Activated CD4-positive, alpha-beta T cell treated with anti-CD3 and anti-CD28 coated beads, Interleukin-2, amount 10 ng/mL, durations not matched to agents 7 days and 5 days (primary cell): ENCODE data around the gene CCDC78. TPM values are rescaled to one million over a fixed set of nuclear protein-coding genes. Genes with fewer than 3 reads are reported as not detected.

Experiments used
- CTCF ChIA-PET: fragments of 350-600 bp; sonication (Branson Sonifier 250); formaldehyde crosslinking; loops from one replicate; lab custom pipeline; 2021; ENCODE audit warnings: antibody characterized with exemption; lab: Charles Lee
- POLR2A ChIA-PET: fragments of 350-600 bp; sonication (Branson Sonifier 250); formaldehyde crosslinking; loops from one replicate; lab custom pipeline; 2021; ENCODE audit warnings: antibody characterized with exemption; lab: Charles Lee
- DNase-seq: peaks from one replicate; pipeline ENCODE4 v3.0.0-alpha.2; 2020
- H3K27ac Mint-ChIP-seq: one replicate; pipeline ENCODE4 v1.8.0; 2021; ENCODE audit warnings: mild to moderate bottlenecking, moderate library complexity, mixed read lengths
- H3K27me3 Mint-ChIP-seq: one replicate; pipeline ENCODE4 v1.8.0; 2021; ENCODE audit warnings: mixed read lengths
- H3K36me3 Mint-ChIP-seq: one replicate; pipeline ENCODE4 v1.8.0; 2021; ENCODE audit warnings: low read depth, mixed read lengths
- H3K4me1 Mint-ChIP-seq: one replicate; pipeline ENCODE4 v1.8.0; 2021; ENCODE audit warnings: mixed read lengths
- H3K4me3 Mint-ChIP-seq: one replicate; pipeline ENCODE4 v1.8.0; 2021; ENCODE audit warnings: mild to moderate bottlenecking, moderate library complexity, mixed read lengths
- H3K9me3 Mint-ChIP-seq: one replicate; pipeline ENCODE4 v1.8.0; 2021; ENCODE audit warnings: mixed read lengths
- microRNA-seq: library from miRNA; unstranded; fragments of <30 nt; microRNA quantifications from one replicate; pipeline ENCODE4 v1.2.0, GENCODE V29; 2021; ENCODE audit warnings: borderline microRNAs expressed, borderline replicate concordance
- total RNA-seq, 2 experiments: library from RNA; stranded (reverse); gene quantifications; one replicate each; pipeline ENCODE4 v1.2.3, GENCODE V29; 2021

Gene CCDC78
- total RNA-seq, 2 experiments from 2014 or later: 1.6 to 2.3 TPM

DNA sequence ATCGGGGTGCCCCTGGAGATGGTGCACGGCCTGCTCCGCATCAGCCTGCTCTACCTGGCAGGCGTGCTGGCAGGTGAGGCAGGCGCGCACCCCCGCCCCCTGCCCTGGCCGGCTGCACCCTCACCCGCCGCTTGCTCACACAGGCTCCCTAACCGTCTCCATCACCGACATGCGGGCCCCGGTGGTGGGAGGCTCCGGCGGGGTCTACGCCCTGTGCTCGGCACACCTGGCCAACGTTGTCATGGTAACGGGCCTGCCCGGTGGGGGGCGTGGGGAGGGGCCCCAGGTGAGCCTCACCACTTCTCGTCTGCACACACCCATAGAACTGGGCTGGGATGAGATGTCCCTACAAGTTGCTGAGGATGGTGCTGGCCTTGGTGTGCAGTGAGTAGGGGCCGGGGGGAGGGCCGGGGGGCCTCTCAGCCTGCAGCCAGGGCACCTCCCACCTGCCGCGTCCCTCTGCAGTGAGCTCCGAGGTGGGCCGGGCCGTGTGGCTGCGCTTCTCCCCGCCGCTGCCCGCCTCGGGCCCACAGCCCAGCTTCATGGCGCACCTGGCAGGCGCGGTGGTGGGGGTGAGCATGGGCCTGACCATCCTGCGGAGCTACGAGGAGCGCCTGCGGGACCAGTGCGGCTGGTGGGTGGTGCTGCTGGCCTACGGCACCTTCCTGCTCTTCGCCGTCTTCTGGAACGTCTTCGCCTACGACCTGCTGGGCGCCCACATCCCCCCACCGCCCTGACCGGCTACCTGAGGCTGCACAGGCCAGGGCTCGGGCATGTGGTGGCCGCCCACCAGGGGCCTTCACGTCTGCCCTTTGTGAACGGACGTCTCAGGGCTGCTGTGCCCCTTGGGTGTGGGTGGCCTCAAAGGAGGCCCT lies 48.7 kb downstream of the CCDC78 start:
- CTCF ChIA-PET: interaction anchor here (1.0 to 2.0 kb wide), 2 partner anchors 10 kb away, joined by 5 read pairs; partner anchors contain the start of gene RHOT2
- peaks cover 15% of the 10 kb centered on the region for H3K36me3 Mint-ChIP-seq
- POLR2A ChIA-PET: no interaction called here
- H3K9me3 Mint-ChIP-seq: no peaks in the 10 kb centered on the region
- no peak overlapping the region for H3K4me3 Mint-ChIP-seq
- no peak for DNase-seq
- peaks cover 3% of the 10 kb centered on the region for H3K27me3 Mint-ChIP-seq
- no peak overlapping the region for H3K27ac Mint-ChIP-seq
- peaks cover 27% of the 10 kb centered on the region for H3K4me1 Mint-ChIP-seq

DNA sequence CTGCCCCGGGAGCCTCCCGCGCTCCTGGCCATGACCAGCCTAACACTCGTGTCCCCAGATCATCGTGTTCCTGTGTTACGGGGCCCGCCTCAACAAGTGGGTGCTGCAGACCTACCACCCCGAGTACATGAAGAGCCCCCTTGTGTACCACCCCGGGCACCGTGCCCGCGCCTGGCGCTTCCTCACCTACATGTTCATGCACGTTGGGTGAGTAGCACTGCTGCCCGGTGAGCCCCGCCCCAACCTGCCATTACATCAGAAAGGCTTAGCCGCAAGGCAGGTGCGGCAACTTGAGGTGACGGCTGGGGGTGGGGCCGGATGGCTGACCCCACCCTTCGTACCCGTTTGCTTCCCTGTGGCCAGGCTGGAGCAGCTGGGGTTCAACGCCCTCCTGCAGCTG lies 49.3 kb downstream of the CCDC78 start:
- POLR2A ChIA-PET: no interaction called here
- Mint-ChIP-seq H3K27ac (no peak overlapping the region), H3K4me3 (no peak overlapping the region), H3K36me3 (peaks cover 10% of the 10 kb centered on the region), H3K4me1 (peaks cover 21% of the 10 kb centered on the region), H3K9me3 (no peaks in the 10 kb centered on the region), H3K27me3 (peaks cover 3% of the 10 kb centered on the region)
- CTCF ChIA-PET: interaction anchor here (1.0 kb wide), 1 partner anchor 9 kb away, joined by 5 read pairs; the partner anchor contains the start of gene RHOT2
- no peak for DNase-seq

DNA sequence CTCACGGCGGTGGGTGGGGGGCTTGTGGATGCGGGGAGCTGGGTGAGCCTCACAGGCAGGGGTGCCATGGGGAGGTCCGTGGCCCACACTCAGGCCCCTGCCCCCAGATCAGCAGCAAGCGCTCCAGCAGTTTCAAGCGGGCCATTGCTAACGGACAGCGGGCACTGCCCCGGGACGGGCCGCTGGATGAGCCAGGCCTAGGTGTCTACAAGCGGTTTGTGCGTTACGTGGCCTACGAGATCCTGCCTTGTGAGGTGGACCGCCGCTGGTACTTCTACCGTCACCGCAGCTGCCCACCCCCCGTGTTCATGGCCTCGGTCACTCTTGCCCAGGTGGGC lies 49.7 kb downstream of the CCDC78 start:
- ChIA-PET CTCF (interaction anchor here (1.0 to 1.2 kb wide), 2 partner anchors 9 to 23 kb away, joined by 5 to 6 read pairs; partner anchors contain the start of gene RHOT2), POLR2A (no interaction called here)
- H3K9me3 Mint-ChIP-seq: no peaks in the 10 kb centered on the region
- peaks cover 3% of the 10 kb centered on the region for H3K27me3 Mint-ChIP-seq
- no peak for DNase-seq
- peaks cover 18% of the 10 kb centered on the region for H3K4me1 Mint-ChIP-seq
- peaks cover 8% of the 10 kb centered on the region for H3K36me3 Mint-ChIP-seq
- no peak overlapping the region for H3K27ac Mint-ChIP-seq
- H3K4me3 Mint-ChIP-seq: no peak overlapping the region

DNA sequence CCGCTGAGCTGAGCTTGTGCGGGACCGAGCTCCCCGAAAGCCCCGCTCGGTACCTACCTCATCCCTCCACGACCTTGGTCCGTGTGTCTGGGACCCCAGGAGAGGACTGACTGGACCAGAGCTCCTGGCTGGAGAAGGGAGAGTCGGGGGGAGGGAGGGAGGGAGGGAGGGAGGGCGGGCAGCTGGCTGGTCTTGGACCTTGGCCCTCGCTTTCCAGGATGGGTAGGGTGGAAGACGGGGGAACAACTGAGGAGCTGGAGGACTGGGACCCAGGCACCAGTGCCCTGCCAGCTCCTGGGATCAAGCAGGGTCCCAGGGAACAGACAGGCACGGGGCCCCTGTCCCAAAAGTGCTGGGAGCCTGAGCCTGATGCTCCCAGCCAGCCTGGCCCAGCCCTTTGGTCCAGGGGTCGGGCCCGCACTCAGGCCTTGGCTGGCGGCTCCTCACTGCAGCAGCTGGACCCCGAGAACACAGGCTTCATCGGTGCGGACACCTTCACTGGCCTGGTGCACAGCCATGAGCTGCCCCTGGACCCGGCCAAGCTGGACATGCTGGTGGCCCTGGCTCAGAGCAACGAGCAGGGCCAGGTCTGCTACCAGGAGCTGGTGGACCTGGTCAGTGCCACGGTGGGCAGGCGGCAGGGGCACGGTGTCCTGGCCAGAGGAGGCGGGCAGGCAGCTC lies 50.2 kb downstream of the CCDC78 start:
- H3K36me3 Mint-ChIP-seq: peaks cover 7% of the 10 kb centered on the region
- POLR2A ChIA-PET: no interaction called here
- no peak overlapping the region for H3K27ac Mint-ChIP-seq
- no peak for DNase-seq
- CTCF ChIA-PET: interaction anchor here (0.9 to 1.2 kb wide), 2 partner anchors 22 to 40 kb away, joined by 6 read pairs; partner anchors contain the start of gene METTL26
- H3K27me3 Mint-ChIP-seq: peaks cover 3% of the 10 kb centered on the region
- no peak overlapping the region for H3K4me3 Mint-ChIP-seq
- H3K9me3 Mint-ChIP-seq: no peaks in the 10 kb centered on the region
- H3K4me1 Mint-ChIP-seq: peaks cover 13% of the 10 kb centered on the region

DNA sequence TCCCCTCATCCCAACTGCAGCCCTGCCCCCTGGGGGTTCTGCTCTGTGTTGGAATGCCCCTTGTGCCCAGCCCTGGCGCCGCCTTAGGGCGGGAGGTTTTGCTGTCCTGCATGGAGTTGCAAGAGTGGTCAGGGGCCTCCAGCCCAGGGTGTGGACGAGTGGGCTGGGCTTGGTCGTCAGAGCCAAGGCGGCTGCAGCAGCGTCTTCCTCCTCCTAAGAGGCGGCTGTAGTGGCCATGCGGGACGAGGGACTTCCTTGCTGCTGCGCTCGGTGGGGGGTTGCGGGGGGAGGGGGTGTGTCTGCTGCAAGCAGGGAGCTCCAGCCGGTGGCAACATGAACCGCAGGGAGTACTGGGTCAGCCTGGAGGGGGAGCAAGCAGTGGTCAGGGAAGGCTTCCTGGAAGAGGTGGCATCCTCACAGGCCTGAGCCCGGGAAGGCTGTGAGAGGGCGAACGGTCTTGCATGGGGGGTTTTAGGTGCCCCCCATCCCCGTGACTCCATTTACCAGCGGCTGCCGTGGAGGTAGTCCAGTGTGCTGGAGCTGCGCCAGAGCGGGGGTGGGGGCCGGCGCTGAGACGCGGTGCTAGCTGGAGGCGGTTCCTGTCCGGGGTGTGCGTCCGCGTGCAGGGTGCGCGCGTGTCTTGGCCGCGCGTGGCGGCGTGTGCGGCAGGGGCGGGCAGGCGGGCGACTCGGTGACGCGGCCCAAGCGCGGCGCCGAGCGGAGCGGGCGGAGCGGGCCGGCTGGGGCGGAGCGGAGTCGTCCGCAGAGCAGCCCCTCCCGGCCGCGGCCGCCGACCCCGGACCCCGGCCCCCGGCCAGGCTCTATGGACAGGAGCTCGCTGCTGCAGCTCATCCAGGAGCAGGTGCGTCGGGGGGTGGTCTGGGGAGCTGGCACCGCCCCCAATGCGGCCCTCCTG lies 51.0 kb downstream of the CCDC78 start, which contains the start of gene RHBDL1:
TSS of gene RHBDL1 (plus strand) at position 704 of the 916 bp plus-strand sequence. CDS start at position 824, 120 bp downstream.
- no peak for DNase-seq
- H3K4me3 Mint-ChIP-seq: no peak within 1 kb of the TSS

DNA sequence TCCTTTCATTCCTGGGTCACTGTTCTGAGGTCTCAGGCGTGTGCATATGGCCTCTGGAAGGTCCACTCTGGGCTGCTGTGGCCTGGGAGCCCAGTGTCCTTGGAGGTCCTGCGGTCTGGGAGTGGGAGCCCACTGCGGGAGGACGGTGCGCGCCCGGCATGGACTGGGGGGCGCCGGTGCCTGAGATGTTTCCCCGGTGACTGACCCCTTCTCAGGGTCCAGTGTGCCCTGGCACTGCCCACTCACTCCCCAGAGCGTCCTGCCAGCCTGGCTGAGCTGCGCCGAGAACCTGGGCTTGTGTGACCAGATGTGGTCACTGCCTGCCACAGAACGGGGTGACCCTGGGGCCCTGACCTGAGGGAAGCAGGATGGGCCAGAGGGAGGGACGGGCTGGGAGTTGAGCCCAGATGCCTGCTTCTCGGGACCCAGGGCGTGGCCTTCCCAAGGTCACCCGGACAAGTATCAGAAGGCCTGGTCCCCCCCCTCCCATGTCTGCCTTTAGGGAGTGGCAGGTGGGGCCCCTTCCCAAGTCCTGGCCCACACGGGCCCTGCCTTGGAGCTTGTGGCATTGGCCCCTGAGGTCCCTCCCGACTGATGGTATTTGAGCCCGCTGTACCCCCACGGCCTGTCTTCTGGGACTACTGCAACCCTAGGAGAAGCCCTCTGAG lies 51.9 kb downstream of the CCDC78 start:
- ChIA-PET CTCF (interaction anchor here (1.4 kb wide), 1 partner anchor 16 kb away, joined by 4 read pairs; the partner anchor contains the start of gene WDR24), POLR2A (no interaction called here)
- H3K4me3 Mint-ChIP-seq: no peak overlapping the region
- H3K27me3 Mint-ChIP-seq: peaks cover 3% of the 10 kb centered on the region
- no peaks in the 10 kb centered on the region for H3K9me3 Mint-ChIP-seq
- H3K27ac Mint-ChIP-seq: no peak overlapping the region
- H3K36me3 Mint-ChIP-seq: peaks cover 6% of the 10 kb centered on the region
- H3K4me1 Mint-ChIP-seq: peaks cover 10% of the 10 kb centered on the region
- no peak for DNase-seq

More for the DNA sequence above, 51.0 kb downstream of the CCDC78 start, which contains the start of gene RHBDL1:
- H3K36me3 Mint-ChIP-seq: peaks cover 5% of the 10 kb centered on the region
- ChIA-PET POLR2A (no interaction called here), CTCF (interaction anchor here (0.9 to 1.4 kb wide), 3 partner anchors 15 to 39 kb away, joined by 4 to 6 read pairs (median 6); partner anchors contain the start of genes METTL26 and WDR24)
- no peaks in the 10 kb centered on the region for H3K9me3 Mint-ChIP-seq
- H3K27ac Mint-ChIP-seq: no peak within 1 kb of the TSS
- peaks cover 3% of the 10 kb centered on the region for H3K27me3 Mint-ChIP-seq
- peaks cover 10% of the 10 kb centered on the region for H3K4me1 Mint-ChIP-seq

DNA sequence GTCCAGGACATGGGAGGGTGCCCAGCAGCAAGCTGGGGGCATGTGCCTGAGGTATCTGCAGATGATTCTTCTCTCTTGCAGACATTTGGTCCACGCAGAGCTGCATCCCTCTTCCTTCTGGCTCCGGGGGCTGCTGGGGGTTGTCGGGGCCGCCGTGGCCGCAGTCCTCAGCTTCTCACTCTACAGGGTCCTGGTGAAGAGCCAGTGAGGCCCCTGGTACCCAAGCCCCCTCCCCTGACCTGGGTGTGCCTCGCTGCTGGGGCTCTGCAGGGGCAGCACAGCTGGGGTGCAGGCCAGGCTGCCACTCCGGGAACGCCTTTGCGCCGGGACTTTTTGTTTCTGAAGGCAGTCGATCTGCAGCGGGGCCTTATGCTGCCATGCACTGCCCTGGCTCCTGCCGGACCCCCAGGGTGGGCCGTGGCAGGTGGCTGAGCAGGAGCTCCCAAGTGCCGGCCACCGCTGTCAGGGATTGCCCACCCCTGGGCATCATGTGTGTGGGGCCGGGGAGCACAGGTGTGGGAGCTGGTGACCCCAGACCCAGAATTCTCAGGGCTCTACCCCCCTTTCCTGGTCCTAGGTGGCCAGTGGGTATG lies 52.7 kb downstream of the CCDC78 start:
- no peak overlapping the region for H3K27ac Mint-ChIP-seq
- no peaks in the 10 kb centered on the region for H3K9me3 Mint-ChIP-seq
- peaks cover 6% of the 10 kb centered on the region for H3K36me3 Mint-ChIP-seq
- POLR2A ChIA-PET: no interaction called here
- peaks cover 3% of the 10 kb centered on the region for H3K27me3 Mint-ChIP-seq
- H3K4me1 Mint-ChIP-seq: peaks cover 6% of the 10 kb centered on the region
- DNase-seq: no peak
- CTCF ChIA-PET: interaction anchor here (1.4 kb wide), 1 partner anchor 11 kb away, joined by 4 read pairs; the partner anchor contains the start of gene JMJD8
- no peak overlapping the region for H3K4me3 Mint-ChIP-seq

DNA sequence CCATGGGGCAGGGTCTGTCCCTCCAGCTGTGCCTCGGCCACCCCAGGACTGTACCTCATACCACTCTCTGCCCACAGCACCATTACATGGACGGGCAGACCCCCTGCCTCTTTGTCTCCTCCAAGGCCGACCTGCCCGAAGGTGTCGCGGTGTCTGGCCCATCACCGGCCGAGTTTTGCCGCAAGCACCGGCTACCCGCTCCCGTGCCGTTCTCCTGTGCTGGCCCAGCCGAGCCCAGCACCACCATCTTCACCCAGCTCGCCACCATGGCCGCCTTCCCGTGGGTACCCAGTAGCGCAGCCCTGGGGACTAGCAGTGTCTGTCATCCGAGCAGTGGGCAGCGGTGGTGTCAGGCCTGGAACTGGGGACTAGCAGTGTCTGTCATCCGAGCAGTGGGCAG lies 53.4 kb downstream of the CCDC78 start:
- Mint-ChIP-seq H3K9me3 (no peaks in the 10 kb centered on the region), H3K4me3 (no peak overlapping the region), H3K27ac (no peak overlapping the region), H3K36me3 (peaks cover 6% of the 10 kb centered on the region), H3K4me1 (peaks cover 6% of the 10 kb centered on the region), H3K27me3 (peaks cover 3% of the 10 kb centered on the region)
- POLR2A ChIA-PET: no interaction called here
- DNase-seq: no peak
- CTCF ChIA-PET: interaction anchor here (1.4 kb wide), 1 partner anchor 12 kb away, joined by 4 read pairs; the partner anchor contains the start of gene JMJD8

Small RNAs within 50 kb of the gene (microRNA-seq; reads per million reads assigned to microRNA genes)
- not detected for gene MIR662

Other genes with a start within 250 kb of the CCDC78 start
- gene CAPN15, start 198.7 kb downstream of the CCDC78 start, total RNA-seq: 10 to 100 TPM; 59.1 to 72.1 TPM
- gene PRR35, start 166.0 kb downstream of the CCDC78 start, total RNA-seq: not detected
- gene NHLRC4, start 159.4 kb downstream of the CCDC78 start, total RNA-seq: 1 to 10 TPM; 1.9 to 2.7 TPM
- 10 to 100 TPM; 44.5 to 46.1 TPM for gene PIGQ, start 156.5 kb downstream of the CCDC78 start, total RNA-seq
- gene RAB40C, start 136.4 kb downstream of the CCDC78 start, total RNA-seq: 10 to 100 TPM; 13.3 to 17.6 TPM
- 1 to 10 TPM; 1.8 to 2.7 TPM for gene WFIKKN1, start 95.5 kb downstream of the CCDC78 start, total RNA-seq
- gene METTL26, start 90.1 kb downstream of the CCDC78 start, total RNA-seq: 10 to 100 TPM; 63.7 to 78.0 TPM
- gene MCRIP2, start 84.6 kb downstream of the CCDC78 start, total RNA-seq: 10 to 100 TPM; 17.3 to 20.2 TPM
- 10 to 100 TPM; 54.9 to 81.6 TPM for gene WDR90, start 77.1 kb downstream of the CCDC78 start, total RNA-seq
- gene RHOT2, start 58.3 kb downstream of the CCDC78 start, total RNA-seq: 100 to 1,000 TPM; 128 to 150 TPM
- 1 to 10 TPM; 1.5 to 1.7 TPM for gene RHBDL1, start 50.8 kb downstream of the CCDC78 start, total RNA-seq
- 10 to 100 TPM; 68.7 to 69.7 TPM for gene STUB1, start 46.0 kb downstream of the CCDC78 start, total RNA-seq
- 10 to 100 TPM; 33.8 to 34.3 TPM for gene JMJD8, start 42.1 kb downstream of the CCDC78 start, total RNA-seq
- 10 to 100 TPM; 19.3 to 20.0 TPM for gene WDR24, start 36.0 kb downstream of the CCDC78 start, total RNA-seq
- 10 to 100 TPM; 12.7 to 14.3 TPM for gene FBXL16, start 20.6 kb downstream of the CCDC78 start, total RNA-seq
- gene METRN, start 11.3 kb downstream of the CCDC78 start, total RNA-seq: 1 to 10 TPM; 2.5 to 3.0 TPM
- gene ANTKMT, start 5.3 kb downstream of the CCDC78 start, total RNA-seq: 1 to 10 TPM; 5.5 to 8.7 TPM
- gene HAGHL, start 663 bp upstream of the CCDC78 start, total RNA-seq: 1 to 10 TPM; 5.0 to 5.7 TPM
- gene CIAO3, start 14.6 kb upstream of the CCDC78 start, total RNA-seq: 10 to 100 TPM; 39.5 to 39.9 TPM
- not detected for gene MSLN, start 34.3 kb upstream of the CCDC78 start, total RNA-seq
- 10 to 100 TPM; 25.4 to 26.1 TPM for gene RPUSD1, start 61.9 kb upstream of the CCDC78 start, total RNA-seq
- 100 to 1,000 TPM in 1 of 2 experiments, 10 to 100 TPM in 1; 85.9 to 111 TPM for gene CHTF18, start 62.2 kb upstream of the CCDC78 start, total RNA-seq
- gene GNG13, start 74.3 kb upstream of the CCDC78 start, total RNA-seq: not detected
- gene LMF1, start 244.5 kb upstream of the CCDC78 start, total RNA-seq: 10 to 100 TPM; 20.5 to 23.0 TPM